ENCODE data around the gene MTHFR.

- TF ChIP-seq CTCF (IDR thresholded peaks at IDR 0.05) (no peak), POLR2A (IDR thresholded peaks at IDR 0.05) (no peak)
Measured at GRCh38 chr1:11839727-11840705, 34.3 kb upstream of the MTHFR start.
